ENCODE results near the gene CCDC184. TPM values are rescaled to one million over a fixed set of nuclear protein-coding genes. Genes with fewer than 3 reads are reported as not detected.

CCDC184 gene
- polyA plus RNA-seq, 6 donors from 2014 or later = 0.19 to 0.61 (median 0.31) TPM; not detected in 3

DNA sequence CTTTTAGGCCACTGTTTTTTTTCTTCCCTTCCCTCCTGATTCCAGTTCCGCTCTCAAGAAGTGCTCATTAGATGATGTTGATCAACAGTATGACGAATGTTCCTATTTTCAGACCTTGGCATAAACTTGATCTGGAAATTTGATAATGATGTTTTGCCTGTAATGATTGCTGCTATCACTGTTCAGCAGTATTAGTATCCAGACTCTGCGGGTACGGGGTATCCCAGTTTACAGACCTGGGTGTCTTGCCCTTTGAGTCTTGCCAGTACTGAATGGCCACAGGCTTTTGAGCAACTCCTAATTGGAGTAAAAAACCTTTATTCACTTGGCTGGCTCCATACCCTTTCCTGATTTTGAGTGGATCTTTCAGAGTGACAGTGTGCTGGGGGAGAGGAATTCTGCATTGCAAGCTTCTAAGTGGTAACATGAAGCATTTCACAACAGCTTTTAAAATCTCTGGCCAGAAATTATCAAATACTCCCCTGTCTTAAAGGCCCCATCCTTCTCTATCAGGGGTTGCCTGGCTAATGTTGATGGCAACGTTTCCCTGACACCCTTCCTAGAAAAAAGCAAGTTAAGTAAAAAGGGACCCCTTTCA is 20.2 kb upstream of the CCDC184 start:
- H3K9me3 Mint-ChIP-seq = no peaks in the 10 kb centered on the region
- H3K27ac Mint-ChIP-seq = no peak overlapping the region
- H3K27me3 Mint-ChIP-seq = peaks cover 20 to 34% (median 26%) of the 10 kb centered on the region in 3 donors
- DNase-seq = no peak
- H3K36me3 Mint-ChIP-seq = no peaks in the 10 kb centered on the region
- ATAC-seq (ENCODE audit: low read depth in 2 of 2) = no peak
- H3K4me3 Mint-ChIP-seq = no peak overlapping the region
- H3K4me1 Mint-ChIP-seq = peaks cover under 1 to 9% (median 5%) of the 10 kb centered on the region in 3 donors

DNA sequence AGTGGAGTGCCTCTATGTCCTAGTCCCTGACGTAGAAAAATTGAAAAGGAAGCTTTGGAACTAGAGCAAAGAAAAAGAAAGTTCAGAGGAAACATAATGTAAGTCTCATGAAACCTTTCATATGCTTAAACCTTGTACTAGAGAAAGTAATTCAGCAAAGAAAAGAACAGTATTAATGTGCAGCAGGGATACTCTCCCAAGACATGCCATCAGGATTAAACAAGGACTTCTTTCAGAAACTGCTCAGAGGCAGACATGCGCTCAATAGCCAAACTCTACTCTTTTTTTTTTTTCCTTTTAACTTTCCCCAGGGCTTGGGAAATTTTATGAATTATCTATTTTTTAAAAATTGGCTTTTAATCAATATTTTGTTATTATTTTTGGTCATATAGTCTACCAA is 19.0 kb upstream of the CCDC184 start:
- no peak for ATAC-seq (ENCODE audit: low read depth in 2 of 2)
- Mint-ChIP-seq H3K9me3 (no peaks in the 10 kb centered on the region), H3K36me3 (no peaks in the 10 kb centered on the region)

DNA sequence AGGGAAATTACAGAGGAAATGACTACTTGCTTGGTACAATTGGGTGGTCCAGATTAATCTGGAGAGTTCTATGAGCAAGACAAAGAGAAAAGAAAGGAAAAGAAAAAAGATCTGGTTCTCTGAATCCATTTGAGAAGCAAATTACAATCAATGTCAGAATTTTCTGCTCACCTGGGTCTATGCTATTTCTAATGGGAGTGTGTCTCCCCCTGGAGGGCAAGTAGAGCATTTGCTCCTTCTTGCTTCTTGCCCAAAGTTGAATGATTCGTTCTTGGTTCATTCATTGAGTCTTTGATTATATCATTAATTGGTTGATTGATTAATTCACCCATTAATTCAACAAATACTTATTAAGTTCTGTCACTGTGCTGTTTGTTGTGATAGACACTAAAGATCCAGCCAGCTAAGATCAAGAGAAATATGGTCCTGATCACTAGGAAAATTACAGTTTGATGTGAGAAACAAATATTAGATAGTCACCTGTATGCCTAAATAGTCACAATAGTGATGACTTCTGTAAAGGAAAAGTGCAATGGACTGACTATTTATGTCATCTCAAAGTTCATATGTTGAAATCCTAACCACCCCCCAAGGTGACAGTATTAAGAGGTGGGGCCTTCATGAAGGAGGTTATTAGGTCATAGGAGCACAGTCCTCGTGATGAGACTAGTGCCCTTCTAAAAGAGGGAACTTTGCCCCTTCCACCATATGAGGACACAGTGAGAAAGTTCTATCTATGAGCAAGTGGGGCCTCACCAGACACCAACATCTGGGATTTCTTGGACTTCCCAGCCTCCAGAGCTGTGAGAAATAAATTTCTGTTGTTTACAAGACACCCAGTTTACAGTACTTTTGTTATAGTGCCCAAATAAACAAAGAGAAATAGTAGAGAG is 18.1 kb upstream of the CCDC184 start:
- H3K27ac Mint-ChIP-seq = no peak overlapping the region
- peak; percentile 72 to 81 for ATAC-seq (ENCODE audit: low read depth in 2 of 2)
- H3K4me3 Mint-ChIP-seq = no peak overlapping the region
- H3K27me3 Mint-ChIP-seq = peaks cover 20 to 34% (median 26%) of the 10 kb centered on the region in 3 donors
- peaks cover 0 to 5% (median 5%) of the 10 kb centered on the region in 3 donors for H3K4me1 Mint-ChIP-seq
- DNase-seq = peak; percentile 60
- H3K9me3 Mint-ChIP-seq = no peaks in the 10 kb centered on the region
- no peaks in the 10 kb centered on the region for H3K36me3 Mint-ChIP-seq

More for the DNA sequence above, 19.0 kb upstream of the CCDC184 start:
- Mint-ChIP-seq H3K27me3 (peaks cover 20 to 34% (median 26%) of the 10 kb centered on the region in 3 donors), H3K4me3 (no peak overlapping the region), H3K4me1 (peaks cover 0 to 5% (median 5%) of the 10 kb centered on the region in 3 donors), H3K27ac (no peak overlapping the region)
- no peak for DNase-seq

DNA sequence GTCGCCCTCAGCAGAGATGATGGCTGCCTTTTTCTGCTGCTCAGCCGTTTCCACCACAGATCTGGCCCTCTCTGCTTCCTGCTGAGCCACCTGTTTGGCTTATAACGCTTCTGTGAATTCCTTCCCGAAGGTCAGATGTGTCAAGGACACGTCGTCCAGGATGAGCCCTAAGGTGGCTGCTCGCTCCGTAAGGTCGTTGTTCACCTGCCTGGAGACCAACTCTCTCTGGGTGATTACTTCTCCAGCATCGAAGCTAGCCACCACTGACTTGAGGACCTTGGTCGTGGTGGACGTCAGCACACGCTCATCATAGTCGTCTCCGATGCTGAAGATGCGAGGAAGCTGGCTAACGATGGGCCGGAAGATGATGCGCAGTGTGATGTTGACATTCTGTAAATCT is 14.4 kb upstream of the CCDC184 start:
- no peak for ATAC-seq (ENCODE audit: low read depth in 2 of 2)
- Mint-ChIP-seq H3K36me3 (no peaks in the 10 kb centered on the region), H3K4me1 (peaks cover 0 to 5% (median 5%) of the 10 kb centered on the region in 3 donors), H3K9me3 (no peaks in the 10 kb centered on the region), H3K4me3 (peak overlapping the region in 1 of 8 donors; percentile 68), H3K27me3 (peaks cover 10 to 17% (median 12%) of the 10 kb centered on the region in 3 donors), H3K27ac (no peak overlapping the region)
- DNase-seq = no peak

DNA sequence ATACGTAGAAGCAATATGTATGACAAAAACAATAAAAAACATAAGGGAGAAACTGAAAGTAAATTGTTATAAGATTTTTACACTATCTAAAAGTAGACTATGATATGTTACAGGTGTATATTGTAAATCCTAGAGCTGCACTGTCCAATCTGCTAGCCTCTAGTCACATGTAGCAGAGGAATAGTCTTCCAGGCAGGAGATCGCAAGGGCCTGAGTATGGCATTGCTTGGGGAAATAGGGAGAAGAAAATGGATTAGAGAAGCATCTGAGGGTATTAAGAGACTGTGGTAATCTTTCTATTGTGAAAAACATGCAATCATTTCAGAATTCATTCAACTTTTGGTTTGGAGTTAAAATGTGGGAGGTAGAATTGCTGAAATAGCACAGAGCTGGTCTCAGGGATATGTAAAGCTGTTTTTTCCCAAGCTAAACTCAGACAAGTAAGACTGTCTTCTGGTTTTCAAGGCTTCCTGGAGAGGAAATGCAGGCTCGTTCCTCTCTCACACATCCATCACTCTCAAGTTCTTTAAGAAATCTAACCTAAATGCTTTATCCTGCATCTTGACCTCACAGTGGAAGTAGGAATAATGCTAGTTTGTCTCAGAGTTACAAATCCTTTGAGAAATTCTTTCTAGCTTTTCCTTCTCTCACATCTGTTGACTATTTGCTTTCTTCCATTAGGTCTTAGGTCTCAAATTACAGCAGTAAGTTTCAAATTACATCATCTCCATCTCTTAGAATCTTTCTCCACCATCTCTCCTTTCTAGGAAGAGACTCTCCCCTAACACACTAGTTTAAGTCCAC is 7.6 kb upstream of the CCDC184 start:
- DNase-seq (no peak), ATAC-seq (ENCODE audit: low read depth in 2 of 2) (no peak)
- peaks cover 0 to 5% (median 0%) of the 10 kb centered on the region in 3 donors for H3K4me1 Mint-ChIP-seq
- H3K27me3 Mint-ChIP-seq = peaks cover 11 to 41% (median 39%) of the 10 kb centered on the region in 3 donors
- H3K9me3 Mint-ChIP-seq = no peaks in the 10 kb centered on the region
- no peak overlapping the region for H3K4me3 Mint-ChIP-seq
- H3K36me3 Mint-ChIP-seq = peaks cover 0 to 2% of the 10 kb centered on the region in 2 donors
- no peak overlapping the region for H3K27ac Mint-ChIP-seq

DNA sequence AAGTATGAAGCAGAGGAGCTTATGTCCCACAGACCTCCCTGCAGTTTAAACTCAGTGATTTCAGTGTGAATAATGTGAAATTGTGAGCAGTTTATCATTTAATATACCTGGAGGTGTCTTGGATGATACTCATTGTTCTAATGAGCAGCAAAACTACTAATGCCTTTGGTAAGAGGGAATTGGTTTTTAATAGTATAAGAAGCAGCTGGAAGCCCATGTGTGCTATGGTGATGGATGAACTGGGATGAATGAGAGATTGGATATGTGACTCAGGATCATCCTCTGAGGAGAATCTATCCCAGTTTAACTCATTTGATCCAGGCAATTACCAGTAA is 7.1 kb upstream of the CCDC184 start:
- ATAC-seq (ENCODE audit: low read depth in 2 of 2) = no peak
- Mint-ChIP-seq H3K27me3 (peaks cover 15 to 47% (median 45%) of the 10 kb centered on the region in 3 donors), H3K4me3 (no peak overlapping the region)

DNA sequence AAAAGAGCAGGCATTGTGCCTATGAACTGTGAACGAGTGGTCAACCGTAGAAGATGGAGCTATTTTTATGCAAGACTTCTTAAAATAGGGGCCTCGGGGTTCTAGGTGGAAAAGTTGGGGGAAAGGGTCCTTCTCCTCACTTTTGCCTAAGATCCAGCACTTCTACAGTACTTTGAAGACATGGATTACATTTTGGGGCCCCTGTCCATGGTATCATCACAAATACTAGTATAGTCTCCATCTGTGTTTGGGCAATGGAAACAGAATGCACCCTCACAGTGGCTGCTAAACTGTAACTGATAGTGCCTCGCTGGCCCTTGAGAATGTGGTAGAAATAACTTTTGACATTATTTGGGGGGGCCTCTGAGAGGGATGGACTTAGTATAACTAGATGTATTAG is 5.5 kb upstream of the CCDC184 start:
- peaks cover 8 to 14% (median 9%) of the 10 kb centered on the region in 3 donors for H3K4me1 Mint-ChIP-seq
- no peak for ATAC-seq (ENCODE audit: low read depth in 2 of 2)
- no peak overlapping the region for H3K4me3 Mint-ChIP-seq

More for the DNA sequence above, 7.1 kb upstream of the CCDC184 start:
- Mint-ChIP-seq H3K4me1 (peaks cover 0 to 5% (median 0%) of the 10 kb centered on the region in 3 donors), H3K36me3 (peaks cover 0 to 7% of the 10 kb centered on the region in 2 donors), H3K27ac (no peak overlapping the region), H3K9me3 (no peaks in the 10 kb centered on the region)
- no peak for DNase-seq

DNA sequence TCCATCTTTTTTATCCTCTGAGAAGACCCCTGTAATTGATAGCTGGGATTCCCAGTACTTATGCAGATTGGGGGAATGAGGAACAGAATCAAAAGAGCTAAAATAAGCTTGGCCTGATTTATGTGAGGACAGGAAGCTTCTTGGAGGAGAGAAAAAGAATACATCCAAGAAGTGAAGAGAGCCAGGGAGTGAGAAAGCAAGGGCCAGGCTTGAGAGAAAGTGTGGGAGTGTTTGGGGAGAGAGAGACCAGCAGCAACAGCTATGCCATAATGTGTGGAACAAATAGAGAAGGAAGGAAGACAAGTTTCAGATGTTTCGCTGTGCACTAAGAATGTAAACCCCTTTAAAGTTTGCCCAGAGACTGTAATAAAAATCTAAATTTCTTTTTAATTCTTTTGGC is 4.0 kb upstream of the CCDC184 start:
- Mint-ChIP-seq H3K9me3 (no peaks in the 10 kb centered on the region), H3K27me3 (peaks cover 15 to 52% (median 45%) of the 10 kb centered on the region in 3 donors), H3K4me3 (peak overlapping the region in 1 of 8 donors; percentile 23), H3K27ac (no peak overlapping the region), H3K4me1 (peaks cover 15 to 25% (median 17%) of the 10 kb centered on the region in 3 donors), H3K36me3 (peaks cover 0 to 7% of the 10 kb centered on the region in 2 donors)
- no peak for DNase-seq
- no peak for ATAC-seq (ENCODE audit: low read depth in 2 of 2)

More for the DNA sequence above, 5.5 kb upstream of the CCDC184 start:
- no peak overlapping the region for H3K27ac Mint-ChIP-seq
- H3K36me3 Mint-ChIP-seq = peaks cover 0 to 7% of the 10 kb centered on the region in 2 donors
- H3K27me3 Mint-ChIP-seq = peaks cover 15 to 47% (median 45%) of the 10 kb centered on the region in 3 donors
- H3K9me3 Mint-ChIP-seq = no peaks in the 10 kb centered on the region
- DNase-seq = no peak

DNA sequence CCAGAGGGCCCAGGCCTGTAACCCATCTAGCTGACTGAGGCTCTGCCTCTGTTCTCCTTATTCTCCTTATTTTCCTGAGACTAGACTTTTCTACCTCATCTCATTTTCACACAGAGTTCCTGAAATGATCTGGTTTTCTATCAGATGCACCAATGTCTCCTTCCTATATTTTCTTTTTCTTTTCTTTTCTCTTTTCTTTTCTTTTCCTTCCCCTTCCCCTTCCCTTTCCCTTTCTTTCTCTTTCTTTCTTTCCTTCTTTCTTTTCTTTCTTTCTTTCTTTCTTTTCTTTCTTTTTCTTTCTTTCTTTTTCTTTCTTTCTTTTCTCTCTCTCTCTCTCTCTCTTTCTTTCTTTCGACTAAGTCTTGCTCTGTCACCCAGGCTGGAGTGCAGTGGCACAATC is 3.0 kb upstream of the CCDC184 start:
- no peaks in the 10 kb centered on the region for H3K9me3 Mint-ChIP-seq
- H3K27me3 Mint-ChIP-seq = peaks cover 17 to 60% (median 47%) of the 10 kb centered on the region in 3 donors
- no peak for DNase-seq
- peak overlapping the region in 1 of 8 donors; percentile 23 for H3K4me3 Mint-ChIP-seq
- H3K27ac Mint-ChIP-seq = no peak overlapping the region
- peaks cover 0 to 7% of the 10 kb centered on the region in 2 donors for H3K36me3 Mint-ChIP-seq
- ATAC-seq (ENCODE audit: low read depth in 2 of 2) = no peak
- peaks cover 24 to 34% (median 26%) of the 10 kb centered on the region in 3 donors for H3K4me1 Mint-ChIP-seq

DNA sequence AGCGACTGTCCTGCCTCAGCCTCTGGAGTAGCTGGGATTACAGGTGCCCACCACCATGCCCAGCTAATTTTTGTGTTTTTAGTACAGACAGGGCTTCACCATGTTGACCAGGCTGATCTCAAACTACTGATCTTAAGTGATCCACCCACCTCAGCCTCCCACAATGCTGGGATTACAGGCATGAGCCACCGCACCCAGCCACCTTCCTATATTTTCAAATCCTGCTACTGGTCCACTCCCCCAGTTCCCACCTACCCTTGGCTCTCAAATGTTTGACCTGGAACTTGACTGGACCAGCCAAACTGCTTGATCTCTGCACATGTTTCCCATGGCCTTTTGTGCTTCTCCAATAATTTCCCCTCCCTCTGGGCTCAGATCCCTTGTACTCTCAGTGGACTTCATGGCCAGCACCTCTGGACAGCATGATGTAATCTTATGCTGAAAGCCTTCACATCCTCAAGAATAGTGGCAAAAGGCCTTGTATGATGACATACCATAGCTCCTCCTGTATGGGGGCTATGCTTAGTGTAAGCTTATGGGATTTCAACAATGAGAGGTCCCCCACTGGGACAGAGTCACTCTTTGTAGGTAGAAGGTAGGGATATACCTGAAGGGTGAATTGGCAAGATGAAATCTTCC is 2.5 kb upstream of the CCDC184 start:
- peak overlapping the region in 1 of 6 donors; percentile 48 for H3K27ac Mint-ChIP-seq
- DNase-seq (no peak), ATAC-seq (ENCODE audit: low read depth in 2 of 2) (no peak)
- peaks cover 29 to 35% (median 32%) of the 10 kb centered on the region in 3 donors for H3K4me1 Mint-ChIP-seq
- H3K9me3 Mint-ChIP-seq = no peaks in the 10 kb centered on the region
- H3K36me3 Mint-ChIP-seq = peaks cover 0 to 7% of the 10 kb centered on the region in 2 donors
- H3K27me3 Mint-ChIP-seq = peaks cover 19 to 62% (median 52%) of the 10 kb centered on the region in 3 donors
- H3K4me3 Mint-ChIP-seq = peak overlapping the region in 2 of 8 donors; percentile 10 to 95

DNA sequence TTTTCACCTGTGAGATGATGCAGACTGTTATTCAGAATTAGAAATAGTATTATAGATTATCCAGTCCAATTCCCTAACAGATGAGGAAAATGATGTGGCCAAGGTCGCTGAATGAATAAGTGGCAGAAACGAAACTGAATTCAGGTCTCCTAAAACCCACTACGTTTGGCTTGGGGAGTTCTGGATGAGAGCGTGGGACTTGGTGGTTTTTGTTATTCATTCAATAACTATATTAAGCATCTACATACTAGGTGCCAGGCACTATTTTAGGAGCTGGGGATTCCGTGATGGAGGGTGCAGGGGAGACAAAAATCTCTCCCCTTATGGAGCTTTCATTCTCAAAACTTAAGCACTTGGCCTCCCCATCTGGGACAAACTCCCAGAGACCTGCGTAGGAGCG is 813 bp upstream of the CCDC184 start:
- H3K9me3 Mint-ChIP-seq = no peaks in the 10 kb centered on the region
- peaks cover 34 to 36% (median 34%) of the 10 kb centered on the region in 3 donors for H3K4me1 Mint-ChIP-seq
- H3K36me3 Mint-ChIP-seq = peaks cover 0 to 7% of the 10 kb centered on the region in 2 donors
- H3K4me3 Mint-ChIP-seq = peak overlapping the region; percentile 91 to 98 (median 96)
- ATAC-seq (ENCODE audit: low read depth in 2 of 2) = no peak
- DNase-seq = no peak
- peaks cover 19 to 51% (median 44%) of the 10 kb centered on the region in 3 donors for H3K27me3 Mint-ChIP-seq
- peak overlapping the region in 5 of 6 donors; percentile 10 to 96 (median 89) for H3K27ac Mint-ChIP-seq

DNA sequence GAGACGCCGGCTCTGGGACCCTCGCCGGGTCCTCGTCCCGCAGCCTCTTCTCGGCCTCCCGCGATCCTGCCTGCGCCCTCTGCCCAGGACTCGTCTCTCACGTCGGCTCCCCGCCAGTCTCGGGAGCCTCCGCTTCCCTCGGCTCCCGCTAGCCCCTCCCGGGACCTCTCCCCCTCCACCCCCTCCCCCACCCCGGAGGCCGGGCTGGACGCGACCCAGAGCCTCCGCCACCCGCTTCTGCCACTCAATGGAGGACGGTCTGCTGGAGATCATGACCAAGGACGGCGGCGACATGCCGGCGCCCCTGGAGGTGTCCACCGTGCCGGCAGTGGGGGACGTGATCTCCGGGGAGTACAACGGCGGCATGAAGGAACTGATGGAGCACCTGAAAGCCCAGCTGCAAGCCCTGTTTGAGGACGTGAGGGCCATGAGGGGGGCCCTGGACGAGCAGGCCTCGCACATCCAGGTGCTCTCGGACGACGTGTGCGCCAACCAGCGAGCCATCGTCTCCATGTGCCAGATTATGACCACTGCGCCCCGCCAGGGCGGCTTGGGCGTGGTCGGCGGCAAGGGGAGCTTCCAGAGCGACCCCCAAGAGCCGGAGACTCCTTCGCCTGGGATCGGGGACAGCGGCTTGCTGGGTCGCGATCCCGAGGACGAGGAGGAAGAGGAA is 568 bp downstream of the CCDC184 start:
- H3K9me3 Mint-ChIP-seq = no peaks in the 10 kb centered on the region
- H3K27me3 Mint-ChIP-seq = peaks cover 13 to 43% (median 35%) of the 10 kb centered on the region in 3 donors
- ATAC-seq (ENCODE audit: low read depth in 2 of 2) (peak in 1 of 2 donors; percentile 7), DNase-seq (no peak)
- H3K4me1 Mint-ChIP-seq = peaks cover 34 to 36% (median 34%) of the 10 kb centered on the region in 3 donors
- peak overlapping the region in 4 of 6 donors; percentile 62 to 89 (median 72) for H3K27ac Mint-ChIP-seq
- H3K4me3 Mint-ChIP-seq = peak overlapping the region; percentile 73 to 98 (median 92)
- peaks cover 0 to 7% of the 10 kb centered on the region in 2 donors for H3K36me3 Mint-ChIP-seq

Data from naive B cell (primary cell).